Fibroblast of the aortic adventitia (primary cell): ENCODE results near the gene ENSA. TPM values are rescaled to one million over a fixed set of nuclear protein-coding genes. Genes with fewer than 3 reads are reported as not detected.

Experiments
- DNase-seq: peaks from one replicate; pipeline ENCODE4 v3.0.0-alpha.2; 2010; ENCODE audit warnings: low read depth
- H3K4me3 ChIP-seq: 2 replicates; pipeline ENCODE4 v1.5.1; 2011; ENCODE audit warnings: low read depth, mild to moderate bottlenecking, control low read depth, low read length, moderate library complexity
- total RNA-seq: library from RNA; depleted of rRNA; stranded (reverse); fragments of >200 nt; gene quantifications from 2 replicates; pipeline ENCODE4 v1.2.3, GENCODE V29; 2012; ENCODE audit warnings: low replicate concordance
- TF ChIP-seq, protein P1 (sequence below): IDR thresholded peaks from 2 replicates; pipeline ENCODE4 v1.5.1; 2011; ENCODE audit warnings: mild to moderate bottlenecking, low read length, control low read depth, inconsistent platforms; ENCODE audit not compliant: insufficient read depth

The ENSA gene
- total RNA-seq, 1 donor: 82.1 TPM

DNA sequence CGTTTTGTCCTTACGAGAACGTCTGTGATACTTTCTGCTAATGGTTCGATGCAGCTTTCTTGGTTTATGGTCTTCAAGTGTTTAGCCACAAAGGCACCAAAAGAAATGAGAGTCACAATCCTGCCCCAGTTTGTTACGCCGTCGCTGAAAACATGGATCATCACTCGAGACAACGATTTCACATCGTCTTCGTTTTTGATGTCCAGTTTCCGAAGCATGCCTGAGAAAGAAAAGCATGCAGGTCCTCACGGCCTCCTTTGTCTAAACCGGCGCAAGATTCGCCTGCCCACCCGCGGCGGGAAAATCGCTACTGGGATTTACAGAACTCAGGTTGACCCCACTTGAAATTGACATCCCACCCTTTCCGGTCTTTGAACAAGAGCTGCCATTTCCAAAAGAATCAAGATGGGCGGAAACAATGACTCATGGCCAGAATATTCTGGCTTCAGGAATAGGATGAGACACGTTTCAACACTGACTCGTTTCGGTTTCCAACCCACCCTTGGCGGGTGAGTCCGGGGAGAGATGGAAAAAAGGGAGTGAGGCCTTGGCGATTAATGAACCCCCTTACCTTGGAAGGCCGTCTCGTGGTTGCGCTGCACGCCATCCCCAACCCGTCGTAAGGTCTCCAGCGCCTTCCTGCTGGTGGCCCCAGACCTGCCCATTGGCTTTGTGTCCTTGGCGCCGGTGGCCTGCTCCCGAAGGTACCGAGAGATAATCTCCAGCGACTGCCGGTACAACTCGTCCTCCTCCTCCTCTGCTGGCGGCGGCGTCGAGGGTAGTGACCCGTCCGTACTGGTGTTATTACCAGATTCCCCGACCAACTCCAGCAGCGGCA, 50.9 kb downstream of the ENSA start:
- TF ChIP-seq, protein P1, sequence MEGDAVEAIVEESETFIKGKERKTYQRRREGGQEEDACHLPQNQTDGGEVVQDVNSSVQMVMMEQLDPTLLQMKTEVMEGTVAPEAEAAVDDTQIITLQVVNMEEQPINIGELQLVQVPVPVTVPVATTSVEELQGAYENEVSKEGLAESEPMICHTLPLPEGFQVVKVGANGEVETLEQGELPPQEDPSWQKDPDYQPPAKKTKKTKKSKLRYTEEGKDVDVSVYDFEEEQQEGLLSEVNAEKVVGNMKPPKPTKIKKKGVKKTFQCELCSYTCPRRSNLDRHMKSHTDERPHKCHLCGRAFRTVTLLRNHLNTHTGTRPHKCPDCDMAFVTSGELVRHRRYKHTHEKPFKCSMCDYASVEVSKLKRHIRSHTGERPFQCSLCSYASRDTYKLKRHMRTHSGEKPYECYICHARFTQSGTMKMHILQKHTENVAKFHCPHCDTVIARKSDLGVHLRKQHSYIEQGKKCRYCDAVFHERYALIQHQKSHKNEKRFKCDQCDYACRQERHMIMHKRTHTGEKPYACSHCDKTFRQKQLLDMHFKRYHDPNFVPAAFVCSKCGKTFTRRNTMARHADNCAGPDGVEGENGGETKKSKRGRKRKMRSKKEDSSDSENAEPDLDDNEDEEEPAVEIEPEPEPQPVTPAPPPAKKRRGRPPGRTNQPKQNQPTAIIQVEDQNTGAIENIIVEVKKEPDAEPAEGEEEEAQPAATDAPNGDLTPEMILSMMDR: no peak
- peak; percentile 96 for DNase-seq
- H3K4me3 ChIP-seq: peak overlapping the region; percentile 99

DNA sequence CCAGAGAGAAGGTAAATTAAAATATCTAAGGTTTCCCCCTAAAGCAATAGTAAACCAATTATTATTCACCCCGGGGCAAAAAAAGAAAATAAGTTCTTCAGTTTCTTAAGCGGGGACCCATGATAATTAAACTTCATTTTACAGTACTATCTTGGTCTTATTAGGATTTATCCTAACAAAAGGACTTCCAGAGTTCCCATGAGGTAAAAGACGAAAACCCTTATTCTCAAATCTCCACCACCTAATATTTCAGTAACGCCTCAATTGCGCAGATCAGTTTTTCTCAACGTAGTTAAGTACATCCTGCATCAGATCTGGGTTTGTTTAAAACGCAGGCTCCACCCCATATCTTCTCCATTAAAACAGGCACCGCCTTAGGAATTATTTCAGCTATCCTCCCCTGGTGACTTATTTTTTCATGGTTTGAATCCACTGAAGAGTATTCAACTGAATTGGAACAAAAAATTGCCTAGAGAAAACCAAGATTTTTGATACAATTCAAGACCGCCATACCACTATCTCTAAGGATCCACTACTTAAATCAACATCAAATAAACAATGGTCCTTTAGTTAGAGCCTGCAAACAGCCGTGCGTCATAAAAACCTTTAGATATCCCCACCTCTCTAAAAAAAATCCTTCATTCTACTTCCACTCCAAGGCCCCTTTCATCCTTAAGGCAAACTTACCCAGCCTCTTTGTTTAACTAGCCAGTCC, 51.7 kb downstream of the ENSA start:
- TF ChIP-seq, protein P1: no peak
- H3K4me3 ChIP-seq: peak overlapping the region; percentile 99
- DNase-seq: peak; percentile 68

DNA sequence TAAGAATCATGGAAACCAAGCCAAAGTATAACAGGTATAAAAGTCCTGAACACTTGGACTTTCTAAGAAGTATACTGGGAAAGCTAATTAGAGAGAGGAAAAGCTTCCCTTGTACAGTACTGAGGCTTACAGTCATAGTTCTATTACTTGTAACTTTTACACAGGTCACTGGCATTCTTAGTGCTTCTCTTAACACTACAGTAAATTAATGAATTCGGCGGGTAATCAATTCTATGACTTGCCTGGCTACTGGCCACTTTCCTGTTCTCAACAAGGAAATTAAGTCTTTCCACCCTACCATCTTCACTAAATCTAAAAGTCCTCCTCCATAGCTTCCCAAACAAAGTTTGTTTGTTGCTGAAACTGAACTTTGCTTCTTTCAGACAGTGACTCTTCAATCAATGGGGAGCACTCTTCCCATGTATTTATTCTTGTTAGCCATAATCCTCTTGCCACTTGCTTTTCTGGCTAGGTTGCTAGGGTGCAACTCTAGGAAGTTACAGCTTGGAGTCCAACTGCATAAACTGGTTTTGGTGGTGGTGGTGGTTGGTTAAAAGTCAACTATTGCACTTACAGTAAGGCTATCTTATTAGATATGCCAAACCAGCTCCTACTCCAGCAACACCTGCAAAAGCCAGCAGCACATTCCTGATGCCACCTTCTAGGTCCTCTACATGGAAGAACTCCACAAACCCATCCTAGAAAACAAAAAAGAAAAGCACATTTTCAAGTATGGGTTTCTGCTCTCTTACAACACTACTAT, 52.4 kb downstream of the ENSA start:
- H3K4me3 ChIP-seq: peak overlapping the region; percentile 99
- TF ChIP-seq, protein P1: no peak
- DNase-seq: peak; percentile 46

- no peak for DNase-seq
- H3K4me3 ChIP-seq: peak overlapping the region; percentile 99
- TF ChIP-seq, protein P1: no peak
Measured at GRCh38 chr1:150576367-150576711, 53.1 kb downstream of the ENSA start.

- TF ChIP-seq, protein P1: no peak
- H3K4me3 ChIP-seq: peak overlapping the region; percentile 99
- peak; percentile 47 for DNase-seq
Measured at GRCh38 chr1:150575518-150576366, 53.7 kb downstream of the ENSA start.

DNA sequence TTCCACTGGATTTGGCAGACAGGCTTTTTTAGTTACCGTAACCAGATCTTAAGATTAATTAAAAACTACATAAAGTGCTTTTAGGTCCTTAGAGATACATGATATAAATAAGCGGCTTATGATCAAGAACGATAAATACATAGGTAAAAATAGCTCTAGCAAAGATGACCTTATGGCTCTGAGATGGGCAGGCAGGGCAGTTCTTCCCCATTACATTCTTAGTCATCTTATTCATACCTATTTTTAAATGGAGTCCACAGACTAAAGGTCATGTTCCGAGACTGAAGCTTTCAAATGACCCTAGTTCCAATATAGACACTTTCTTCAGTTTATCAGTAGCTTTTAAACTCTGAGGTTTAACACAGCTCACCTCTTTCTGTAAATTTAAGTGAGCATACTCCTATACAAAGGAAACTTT, 54.3 kb downstream of the ENSA start:
- peak overlapping the region; percentile 99 for H3K4me3 ChIP-seq
- TF ChIP-seq, protein P1: no peak
- no peak for DNase-seq
